ENCODE measurements around the gene PDXK. TPM values are rescaled to one million over a fixed set of nuclear protein-coding genes. Genes with fewer than 3 reads are reported as not detected.

Gene PDXK
- total RNA-seq, 1 experiment from 2014 or later, result 175 TPM

GRCh38 chr21:43800124-43800523, 81.2 kb downstream of the PDXK start:
- H4K20me1 ChIP-seq (ENCODE audit: insufficient read depth), result no peaks in the 10 kb centered on the region; the same call in 1 of the 2 replicates
- POLR2A ChIA-PET (ENCODE audit: unreplicated experiment), result no interaction called here
- intact Hi-C loops (cut with micrococcal nuclease; ENCODE audit: unreplicated experiment), result no loop called here
- BruUV-seq (replicated peaks), result no TSS peak
- no peaks in the 10 kb centered on the region for H3K9me2 ChIP-seq (ENCODE audit: insufficient read depth)
- CTCF ChIA-PET, result no interaction called here
- H3K4me3 ChIP-seq, result no peak overlapping the region
- no peak overlapping the region for H3K27ac ChIP-seq
- no peaks in the 10 kb centered on the region for H3F3A ChIP-seq (ENCODE audit: insufficient read depth, low read depth)
- no peaks in the 10 kb centered on the region for H3K9me3 ChIP-seq (ENCODE audit: insufficient read depth, low read depth)
- no peaks in the 10 kb centered on the region for H3K4me1 ChIP-seq (replicated peaks; ENCODE audit: insufficient read depth)
- H3K79me2 ChIP-seq (ENCODE audit: low read depth), result no peaks in the 10 kb centered on the region; the same call in 1 of the 2 replicates
- H3K36me3 ChIP-seq (ENCODE audit: low read depth), result no peaks in the 10 kb centered on the region; the same call in 1 of the 2 replicates
- H3K4me2 ChIP-seq, result no peak overlapping the region
- no peaks in the 10 kb centered on the region for H3K27me3 ChIP-seq (ENCODE audit: insufficient read depth, low read depth)
- no peak overlapping the region for H2AFZ ChIP-seq
- TF ChIP-seq EZH2 (IDR thresholded peaks at IDR 0.05; ENCODE audit: low read depth) (no peak), CTCF (conservative IDR thresholded peaks at IDR 0.05) (no peak)
- DNase-seq, result no peak

GRCh38 chr21:43800566-43800965, 81.6 kb downstream of the PDXK start:
- TF ChIP-seq EZH2 (IDR thresholded peaks at IDR 0.05; ENCODE audit: low read depth) (no peak), CTCF (conservative IDR thresholded peaks at IDR 0.05) (no peak)
- Histone ChIP-seq H3K9me2 (ENCODE audit: insufficient read depth) (no peaks in the 10 kb centered on the region), H3K36me3 (ENCODE audit: low read depth) (no peaks in the 10 kb centered on the region; the same call in 1 of the 2 replicates), H3K27ac (no peak overlapping the region), H4K20me1 (ENCODE audit: insufficient read depth) (no peaks in the 10 kb centered on the region; the same call in 1 of the 2 replicates), H3F3A (ENCODE audit: insufficient read depth, low read depth) (no peaks in the 10 kb centered on the region), H2AFZ (no peak overlapping the region), H3K79me2 (ENCODE audit: low read depth) (no peaks in the 10 kb centered on the region), H3K4me1 (replicated peaks; ENCODE audit: insufficient read depth) (no peaks in the 10 kb centered on the region), H3K4me2 (no peak overlapping the region), H3K4me3 (no peak overlapping the region), H3K27me3 (ENCODE audit: insufficient read depth, low read depth) (no peaks in the 10 kb centered on the region), H3K9me3 (ENCODE audit: insufficient read depth, low read depth) (no peaks in the 10 kb centered on the region)
- no peak for DNase-seq
- no TSS peak for BruUV-seq (replicated peaks)
- intact Hi-C loops (cut with micrococcal nuclease; ENCODE audit: unreplicated experiment), result no loop called here
- ChIA-PET CTCF (no interaction called here), POLR2A (ENCODE audit: unreplicated experiment) (no interaction called here)

- CTCF ChIA-PET, result no interaction called here
- intact Hi-C loops (cut with micrococcal nuclease; ENCODE audit: unreplicated experiment), result no loop called here
- no TSS peak for BruUV-seq (replicated peaks)
- Histone ChIP-seq H3F3A (ENCODE audit: insufficient read depth, low read depth) (no peaks in the 10 kb centered on the region), H2AFZ (no peak overlapping the region), H3K79me2 (ENCODE audit: low read depth) (no peaks in the 10 kb centered on the region), H3K4me2 (no peak overlapping the region), H3K27me3 (ENCODE audit: insufficient read depth, low read depth) (no peaks in the 10 kb centered on the region), H4K20me1 (ENCODE audit: insufficient read depth) (no peaks in the 10 kb centered on the region), H3K9me3 (ENCODE audit: insufficient read depth, low read depth) (no peaks in the 10 kb centered on the region), H3K36me3 (ENCODE audit: low read depth) (no peaks in the 10 kb centered on the region; the same call in 1 of the 2 replicates), H3K9me2 (ENCODE audit: insufficient read depth) (no peaks in the 10 kb centered on the region), H3K27ac (no peak overlapping the region), H3K4me1 (replicated peaks; ENCODE audit: insufficient read depth) (no peaks in the 10 kb centered on the region), H3K4me3 (no peak overlapping the region)
- TF ChIP-seq EZH2 (IDR thresholded peaks at IDR 0.05; ENCODE audit: low read depth), result no peak
- no peak for TF ChIP-seq CTCF (conservative IDR thresholded peaks at IDR 0.05)
- DNase-seq, result no peak
- POLR2A ChIA-PET (ENCODE audit: unreplicated experiment), result no interaction called here
Measured at GRCh38 chr21:43801006-43801783, 82.3 kb downstream of the PDXK start.

Measured in PC-9 (cell line).